Prostate gland (tissue), 2 donors: Measurements from ENCODE around the gene B3GNT7.

ENCODE experiments used
- POLR2A ChIP-seq: fragments of 450-650 bp; IDR thresholded peaks from one replicate; pipeline ENCODE4 v1.6.1; 2016; ENCODE audit warnings: antibody characterized with exemption, mild to moderate bottlenecking
- TF ChIP-seq, protein P1 (sequence below), 4 experiments: fragments of 200-600 bp in 2 of 4; fragments of 450-650 bp in 2 of 4; sonication (generic) in 2 of 4; IDR thresholded peaks; 1 replicate in 3 of 4; 2 replicates in 1 of 4; pipeline ENCODE4 v1.5.1; 2016 to 2019; ENCODE audit warnings: antibody characterized with exemption in 4 of 4, mild to moderate bottlenecking in 2 of 4, moderate library complexity in 2 of 4

- TF ChIP-seq, protein P1, sequence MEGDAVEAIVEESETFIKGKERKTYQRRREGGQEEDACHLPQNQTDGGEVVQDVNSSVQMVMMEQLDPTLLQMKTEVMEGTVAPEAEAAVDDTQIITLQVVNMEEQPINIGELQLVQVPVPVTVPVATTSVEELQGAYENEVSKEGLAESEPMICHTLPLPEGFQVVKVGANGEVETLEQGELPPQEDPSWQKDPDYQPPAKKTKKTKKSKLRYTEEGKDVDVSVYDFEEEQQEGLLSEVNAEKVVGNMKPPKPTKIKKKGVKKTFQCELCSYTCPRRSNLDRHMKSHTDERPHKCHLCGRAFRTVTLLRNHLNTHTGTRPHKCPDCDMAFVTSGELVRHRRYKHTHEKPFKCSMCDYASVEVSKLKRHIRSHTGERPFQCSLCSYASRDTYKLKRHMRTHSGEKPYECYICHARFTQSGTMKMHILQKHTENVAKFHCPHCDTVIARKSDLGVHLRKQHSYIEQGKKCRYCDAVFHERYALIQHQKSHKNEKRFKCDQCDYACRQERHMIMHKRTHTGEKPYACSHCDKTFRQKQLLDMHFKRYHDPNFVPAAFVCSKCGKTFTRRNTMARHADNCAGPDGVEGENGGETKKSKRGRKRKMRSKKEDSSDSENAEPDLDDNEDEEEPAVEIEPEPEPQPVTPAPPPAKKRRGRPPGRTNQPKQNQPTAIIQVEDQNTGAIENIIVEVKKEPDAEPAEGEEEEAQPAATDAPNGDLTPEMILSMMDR (IDR thresholded peaks at IDR 0.05): no peak
- TF ChIP-seq POLR2A: no peak
These were observed 32.8 kb upstream of the B3GNT7 start for GRCh38 chr2:231362555-231363184.
